Osteocyte (in vitro differentiated cells): ENCODE data around the gene INPP4B. TPM values are rescaled to one million over a fixed set of nuclear protein-coding genes. Genes with fewer than 3 reads are reported as not detected.

Source experiments
- DNase-seq: peaks from one replicate; pipeline ENCODE4 v3.0.0; 2021; ENCODE audit warnings: mixed read lengths; ENCODE audit not compliant: unreplicated experiment; ENCODE audit errors: extremely low spot score
- H3K27ac Mint-ChIP-seq: one replicate; pipeline ENCODE4 v1.8.0; 2021; ENCODE audit warnings: mild to moderate bottlenecking, mixed read lengths; ENCODE audit not compliant: unreplicated experiment
- H3K27me3 Mint-ChIP-seq: one replicate; pipeline ENCODE4 v1.8.0; 2021; ENCODE audit warnings: mixed read lengths; ENCODE audit not compliant: unreplicated experiment
- H3K36me3 Mint-ChIP-seq: one replicate; pipeline ENCODE4 v1.8.0; 2021; ENCODE audit warnings: mixed read lengths; ENCODE audit not compliant: unreplicated experiment
- H3K4me1 Mint-ChIP-seq: one replicate; pipeline ENCODE4 v1.8.0; 2021; ENCODE audit warnings: mixed read lengths; ENCODE audit not compliant: unreplicated experiment
- H3K4me3 Mint-ChIP-seq: one replicate; pipeline ENCODE4 v1.8.0; 2021; ENCODE audit warnings: mild to moderate bottlenecking, moderate library complexity, mixed read lengths; ENCODE audit not compliant: unreplicated experiment
- H3K9me3 Mint-ChIP-seq: one replicate; pipeline ENCODE4 v1.8.0; 2021; ENCODE audit warnings: mixed read lengths; ENCODE audit not compliant: unreplicated experiment
- CTCF ChIP-seq: fragments of 200-600 bp; sonication (generic); IDR thresholded peaks from 2 replicates; pipeline ENCODE4 v1.5.0; 2021; ENCODE audit warnings: antibody characterized with exemption, mild to moderate bottlenecking, moderate library complexity
- total RNA-seq: library from RNA; stranded (reverse); gene quantifications from 2 replicates; pipeline ENCODE4 v1.2.1, GENCODE V29; 2021

INPP4B gene
- total RNA-seq, 1 donor from 2014 or later = 10.9 TPM

GRCh38 chr4:142100941-142101340, 745.2 kb downstream of the INPP4B start:
- H3K36me3 Mint-ChIP-seq = peaks cover 2% of the 10 kb centered on the region
- no peak overlapping the region for H3K4me3 Mint-ChIP-seq
- no peak for DNase-seq
- no peak overlapping the region for H3K27ac Mint-ChIP-seq
- peaks cover 3% of the 10 kb centered on the region for H3K9me3 Mint-ChIP-seq
- H3K4me1 Mint-ChIP-seq = peaks cover 2% of the 10 kb centered on the region
- no peak for TF ChIP-seq CTCF
- H3K27me3 Mint-ChIP-seq = no peaks in the 10 kb centered on the region

GRCh38 chr4:142098900-142099545, 747.1 kb downstream of the INPP4B start:
- Mint-ChIP-seq H3K27me3 (no peaks in the 10 kb centered on the region), H3K9me3 (peaks cover 3% of the 10 kb centered on the region), H3K27ac (no peak overlapping the region), H3K4me3 (no peak overlapping the region), H3K4me1 (peaks cover 2% of the 10 kb centered on the region), H3K36me3 (peaks cover 2% of the 10 kb centered on the region)
- no peak for DNase-seq
- TF ChIP-seq CTCF = no peak

- no peak for DNase-seq
- peaks cover 2% of the 10 kb centered on the region for H3K4me1 Mint-ChIP-seq
- H3K27me3 Mint-ChIP-seq = no peaks in the 10 kb centered on the region
- H3K9me3 Mint-ChIP-seq = peaks cover 3% of the 10 kb centered on the region
- H3K27ac Mint-ChIP-seq = no peak overlapping the region
- H3K4me3 Mint-ChIP-seq = no peak overlapping the region
- no peak for TF ChIP-seq CTCF
- peaks cover 2% of the 10 kb centered on the region for H3K36me3 Mint-ChIP-seq
Measured at GRCh38 chr4:142098380-142098779, 747.7 kb downstream of the INPP4B start.

GRCh38 chr4:142097015-142097414, 749.1 kb downstream of the INPP4B start:
- H3K27ac Mint-ChIP-seq = no peak overlapping the region
- no peak overlapping the region for H3K4me3 Mint-ChIP-seq
- no peak for DNase-seq
- H3K9me3 Mint-ChIP-seq = peaks cover 3% of the 10 kb centered on the region
- H3K27me3 Mint-ChIP-seq = no peaks in the 10 kb centered on the region
- no peak for TF ChIP-seq CTCF
- H3K4me1 Mint-ChIP-seq = peaks cover 2% of the 10 kb centered on the region
- H3K36me3 Mint-ChIP-seq = peaks cover 2% of the 10 kb centered on the region

GRCh38 chr4:142095886-142096605, 750.1 kb downstream of the INPP4B start:
- Mint-ChIP-seq H3K27me3 (no peaks in the 10 kb centered on the region), H3K27ac (no peak overlapping the region), H3K4me3 (no peak overlapping the region), H3K36me3 (peaks cover 2% of the 10 kb centered on the region), H3K4me1 (peaks cover 2% of the 10 kb centered on the region), H3K9me3 (peaks cover 3% of the 10 kb centered on the region)
- TF ChIP-seq CTCF = no peak
- no peak for DNase-seq
